WTC11 (cell line): ENCODE data around the gene MADCAM1. TPM values are rescaled to one million over a fixed set of nuclear protein-coding genes. Genes with fewer than 3 reads are reported as not detected.

Source experiments
- ATAC-seq: fragments of 200-7000 bp; cut with Tn5 transposase; 2 replicates; pipeline ENCODE4 v1.10.0; 2021; ENCODE audit warnings: mild to moderate bottlenecking, moderate library complexity
- CTCF ChIA-PET: fragments of 300-600 bp; sonication (Branson Sonifier 250); formaldehyde crosslinking; loops from one replicate; lab custom pipeline; 2021; ENCODE audit warnings: antibody characterized with exemption; lab: Charles Lee
- POLR2A ChIA-PET: fragments of 350-600 bp; sonication (Branson Sonifier 250); formaldehyde crosslinking; loops from one replicate; lab custom pipeline; 2021; ENCODE audit warnings: antibody characterized with exemption; lab: Charles Lee
- DNase-seq: peaks from one replicate; pipeline ENCODE4 v3.0.0; 2021; ENCODE audit warnings: low spot score
- H3K27ac Mint-ChIP-seq: 2 replicates; pipeline ENCODE4 v1.8.0; 2021; ENCODE audit warnings: mixed read lengths
- H3K27me3 Mint-ChIP-seq: 2 replicates; pipeline ENCODE4 v1.8.0; 2021; ENCODE audit warnings: low read depth, mild to moderate bottlenecking, moderate library complexity, mixed read lengths
- H3K36me3 Mint-ChIP-seq: 2 replicates; pipeline ENCODE4 v1.8.0; 2021; ENCODE audit warnings: mixed read lengths
- H3K4me1 Mint-ChIP-seq: 2 replicates; pipeline ENCODE4 v1.8.0; 2022; ENCODE audit warnings: mixed read lengths
- H3K4me3 Mint-ChIP-seq: 2 replicates; pipeline ENCODE4 v1.8.0; 2021; ENCODE audit warnings: mild to moderate bottlenecking, moderate library complexity, mixed read lengths
- H3K9me3 Mint-ChIP-seq: 2 replicates; pipeline ENCODE4 v1.8.0; 2021; ENCODE audit warnings: mixed read lengths
- AR ChIP-seq: fragments of 250-450 bp; sonication (Bioruptor Pico); IDR thresholded peaks from 2 replicates; pipeline ENCODE4 v1.9.0; 2021; ENCODE audit warnings: mild to moderate bottlenecking
- CBFB ChIP-seq: sonication (generic); formaldehyde crosslinking; IDR thresholded peaks from 2 replicates; pipeline ENCODE4 v1.8.1; 2022; ENCODE audit warnings: mild to moderate bottlenecking, low read depth, missing genetic modification reagents
- GTF2I ChIP-seq: fragments of 250-450 bp; sonication (Bioruptor Pico); conservative IDR thresholded peaks from 2 replicates; pipeline ENCODE4 v1.4.0; 2021; ENCODE audit warnings: mild to moderate bottlenecking
- HMGXB4 ChIP-seq: sonication (generic); formaldehyde crosslinking; IDR thresholded peaks from 2 replicates; pipeline ENCODE4 v1.8.1; 2023; ENCODE audit warnings: mild to moderate bottlenecking, moderate library complexity, missing genetic modification reagents
- NFATC4 ChIP-seq: fragments of 250-450 bp; sonication (Bioruptor Pico); IDR thresholded peaks from 2 replicates; pipeline ENCODE4 v1.9.0; 2021; ENCODE audit warnings: mild to moderate bottlenecking
- NR1H2 ChIP-seq: sonication (generic); formaldehyde crosslinking; IDR thresholded peaks from 2 replicates; pipeline ENCODE4 v1.9.0; 2021; ENCODE audit warnings: mild to moderate bottlenecking, moderate library complexity, missing genetic modification reagents
- RELA ChIP-seq: sonication (generic); formaldehyde crosslinking; IDR thresholded peaks from 2 replicates; pipeline ENCODE4 v1.8.1; 2022; ENCODE audit warnings: missing genetic modification reagents, mild to moderate bottlenecking, borderline replicate concordance
- SMAD4 ChIP-seq: sonication (generic); formaldehyde crosslinking; IDR thresholded peaks from 2 replicates; pipeline ENCODE4 v1.8.0; 2022; ENCODE audit warnings: mild to moderate bottlenecking, missing genetic modification reagents
- ZBTB43 ChIP-seq: sonication (generic); formaldehyde crosslinking; IDR thresholded peaks from 2 replicates; pipeline ENCODE4 v1.8.1; 2023; ENCODE audit warnings: mild to moderate bottlenecking, missing genetic modification reagents
- ZMAT4 ChIP-seq: fragments of 250-450 bp; sonication (Bioruptor Pico); IDR thresholded peaks from 2 replicates; pipeline ENCODE4 v1.9.0; 2021; ENCODE audit warnings: mild to moderate bottlenecking
- ZNF281 ChIP-seq: sonication (generic); formaldehyde crosslinking; IDR thresholded peaks from 2 replicates; pipeline ENCODE4 v1.8.0; 2023; ENCODE audit warnings: mild to moderate bottlenecking, missing genetic modification reagents
- ZNF396 ChIP-seq: fragments of 250-450 bp; sonication (Bioruptor Pico); IDR thresholded peaks from 2 replicates; pipeline ENCODE4 v1.8.0; 2021; ENCODE audit warnings: mild to moderate bottlenecking, moderate library complexity, borderline replicate concordance
- ZNF671 ChIP-seq: fragments of 250-450 bp; sonication (Bioruptor Pico); IDR thresholded peaks from 2 replicates; pipeline ENCODE4 v1.8.0; 2021; ENCODE audit warnings: mild to moderate bottlenecking
- total RNA-seq: library from RNA; stranded (reverse); gene quantifications from 3 replicates; pipeline ENCODE4 v1.2.3, GENCODE V29; 2021
- TF ChIP-seq, protein P1 (sequence below): sonication (generic); formaldehyde crosslinking; IDR thresholded peaks from 2 replicates; pipeline ENCODE4 v1.8.1; 2023; ENCODE audit warnings: mild to moderate bottlenecking, missing genetic modification reagents

MADCAM1 gene
- total RNA-seq, 1 experiment from 2014 or later, result 4.7 TPM

DNA sequence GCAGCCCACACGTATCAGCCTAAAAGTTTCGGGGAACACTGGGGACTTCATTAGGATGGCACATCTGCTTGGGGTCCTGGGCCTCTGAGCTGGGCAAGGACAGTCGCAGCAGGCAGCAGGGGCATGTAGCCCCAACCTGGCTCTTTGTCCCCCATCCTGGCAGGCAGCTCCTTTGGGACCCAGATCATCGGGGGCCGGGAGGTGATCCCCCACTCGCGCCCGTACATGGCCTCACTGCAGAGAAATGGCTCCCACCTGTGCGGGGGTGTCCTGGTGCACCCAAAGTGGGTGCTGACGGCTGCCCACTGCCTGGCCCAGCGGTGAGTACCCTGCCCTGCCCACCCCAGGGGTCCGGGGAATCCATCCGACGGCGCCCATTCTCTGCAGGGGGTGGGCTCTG, 50.8 kb downstream of the MADCAM1 start (continued):
- TF ChIP-seq ZNF281 (CRISPR knock-in tag) (no peak), NR1H2 (CRISPR knock-in tag) (no peak)

GRCh38 chr19:547836-548720, 51.8 kb downstream of the MADCAM1 start:
- TF ChIP-seq, protein P1, sequence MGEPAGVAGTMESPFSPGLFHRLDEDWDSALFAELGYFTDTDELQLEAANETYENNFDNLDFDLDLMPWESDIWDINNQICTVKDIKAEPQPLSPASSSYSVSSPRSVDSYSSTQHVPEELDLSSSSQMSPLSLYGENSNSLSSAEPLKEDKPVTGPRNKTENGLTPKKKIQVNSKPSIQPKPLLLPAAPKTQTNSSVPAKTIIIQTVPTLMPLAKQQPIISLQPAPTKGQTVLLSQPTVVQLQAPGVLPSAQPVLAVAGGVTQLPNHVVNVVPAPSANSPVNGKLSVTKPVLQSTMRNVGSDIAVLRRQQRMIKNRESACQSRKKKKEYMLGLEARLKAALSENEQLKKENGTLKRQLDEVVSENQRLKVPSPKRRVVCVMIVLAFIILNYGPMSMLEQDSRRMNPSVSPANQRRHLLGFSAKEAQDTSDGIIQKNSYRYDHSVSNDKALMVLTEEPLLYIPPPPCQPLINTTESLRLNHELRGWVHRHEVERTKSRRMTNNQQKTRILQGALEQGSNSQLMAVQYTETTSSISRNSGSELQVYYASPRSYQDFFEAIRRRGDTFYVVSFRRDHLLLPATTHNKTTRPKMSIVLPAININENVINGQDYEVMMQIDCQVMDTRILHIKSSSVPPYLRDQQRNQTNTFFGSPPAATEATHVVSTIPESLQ (CRISPR knock-in tag), result no peak
- TF ChIP-seq GTF2I, result peak; percentile 83
- Mint-ChIP-seq H3K4me1 (peaks cover 9% of the 10 kb centered on the region), H3K4me3 (no peak overlapping the region), H3K36me3 (no peaks in the 10 kb centered on the region), H3K9me3 (no peaks in the 10 kb centered on the region), H3K27me3 (peaks cover 2% of the 10 kb centered on the region; the same call in 1 of the 2 replicates), H3K27ac (no peak overlapping the region)
- no peak for ATAC-seq
- DNase-seq, result no peak
- CTCF ChIA-PET, result interaction anchor here (0.7 to 1.1 kb wide), 2 partner anchors 27 to 42 kb away, joined by 3 to 5 read pairs; no protein-coding TSS in a partner anchor
- POLR2A ChIA-PET, result interaction anchor here (0.6 kb wide), 1 partner anchor 267 kb away, joined by 3 read pairs; no protein-coding TSS in a partner anchor

DNA sequence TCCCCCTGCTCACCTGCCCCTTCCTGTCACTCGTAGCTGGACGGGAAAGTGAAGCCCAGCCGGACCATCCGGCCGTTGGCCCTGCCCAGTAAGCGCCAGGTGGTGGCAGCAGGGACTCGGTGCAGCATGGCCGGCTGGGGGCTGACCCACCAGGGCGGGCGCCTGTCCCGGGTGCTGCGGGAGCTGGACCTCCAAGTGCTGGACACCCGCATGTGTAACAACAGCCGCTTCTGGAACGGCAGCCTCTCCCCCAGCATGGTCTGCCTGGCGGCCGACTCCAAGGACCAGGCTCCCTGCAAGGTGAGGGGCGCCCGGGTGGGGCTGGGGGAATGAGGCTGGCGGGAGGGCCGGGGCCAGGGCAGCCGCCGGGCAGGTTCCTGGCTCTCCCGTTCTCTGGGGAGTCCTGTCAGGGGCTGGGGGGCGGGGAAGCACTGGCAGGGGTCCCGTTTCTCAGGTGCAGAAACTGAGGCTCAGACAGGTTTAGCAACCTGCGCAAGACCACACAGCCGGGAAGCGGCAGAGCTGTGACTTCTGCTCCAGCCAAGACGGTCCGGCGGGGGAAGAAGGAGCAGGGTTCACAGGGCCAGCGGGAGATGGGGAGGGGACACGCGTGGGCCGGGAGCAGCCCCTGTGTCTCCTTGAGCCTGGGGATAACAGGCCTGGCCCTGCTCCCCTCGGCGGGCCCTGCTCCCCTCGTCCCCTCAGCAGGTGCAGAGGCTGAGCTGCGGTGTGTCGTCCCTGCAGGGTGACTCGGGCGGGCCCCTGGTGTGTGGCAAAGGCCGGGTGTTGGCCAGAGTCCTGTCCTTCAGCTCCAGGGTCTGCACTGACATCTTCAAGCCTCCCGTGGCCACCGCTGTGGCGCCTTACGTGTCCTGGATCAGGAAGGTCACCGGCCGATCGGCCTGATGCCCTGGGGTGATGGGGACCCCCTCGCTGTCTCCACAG, 52.9 kb downstream of the MADCAM1 start:
- no peak overlapping the region for H3K27ac Mint-ChIP-seq
- no peak for TF ChIP-seq RELA (CRISPR knock-in tag)
- TF ChIP-seq, all 79 proteins: peak for 0
- Mint-ChIP-seq H3K4me3 (no peak overlapping the region), H3K36me3 (no peaks in the 10 kb centered on the region), H3K27me3 (peaks cover 2% of the 10 kb centered on the region; the same call in 1 of the 2 replicates), H3K9me3 (no peaks in the 10 kb centered on the region), H3K4me1 (peaks cover 3% of the 10 kb centered on the region; the same call in 1 of the 2 replicates)
- ATAC-seq (no peak), DNase-seq (no peak)
- POLR2A ChIA-PET, result interaction anchor here (0.6 kb wide), 1 partner anchor 25 kb away, joined by 3 read pairs; no protein-coding TSS in a partner anchor
- CTCF ChIA-PET, result interaction anchor here (1.2 to 1.3 kb wide), 2 partner anchors 38 to 42 kb away, joined by 4 read pairs; no protein-coding TSS in a partner anchor

- no peak for ATAC-seq
- ChIA-PET CTCF (interaction anchor here (0.7 to 1.8 kb wide), 3 partner anchors 29 to 115 kb away, joined by 3 to 5 read pairs (median 4); no protein-coding TSS in a partner anchor), POLR2A (interaction anchor here (1.2 kb wide), 1 partner anchor 13 kb away, joined by 7 read pairs; no protein-coding TSS in a partner anchor)
- DNase-seq, result no peak
- peaks cover 2% of the 10 kb centered on the region; the same call in 1 of the 2 replicates for H3K27me3 Mint-ChIP-seq
- no peak overlapping the region for H3K4me3 Mint-ChIP-seq
- peaks cover 3% of the 10 kb centered on the region; the same call in 1 of the 2 replicates for H3K4me1 Mint-ChIP-seq
- H3K9me3 Mint-ChIP-seq, result no peaks in the 10 kb centered on the region
- H3K27ac Mint-ChIP-seq, result no peak overlapping the region
- H3K36me3 Mint-ChIP-seq, result no peaks in the 10 kb centered on the region
- TF ChIP-seq ZNF396 (CRISPR knock-in tag) (no peak), NFATC4 (CRISPR knock-in tag) (no peak), AR (CRISPR knock-in tag) (no peak), HMGXB4 (no peak), ZMAT4 (CRISPR knock-in tag) (no peak), ZNF671 (CRISPR knock-in tag) (no peak), SMAD4 (no peak), ZBTB43 (CRISPR knock-in tag) (no peak), CBFB (CRISPR knock-in tag) (no peak)
Measured at GRCh38 chr19:554817-555216, 58.5 kb downstream of the MADCAM1 start.
